Neuronal stem cell (in vitro differentiated cells): ENCODE results near the gene BANF2.

Experiments
- DNase-seq: peaks from one replicate; pipeline ENCODE4 v3.0.0-alpha.2; 2013; ENCODE audit warnings: low spot score
- H2AFZ ChIP-seq: one replicate; pipeline ENCODE4 v1.6.1; 2013; ENCODE audit warnings: mild to moderate bottlenecking, low read length, inconsistent platforms
- H2AK5ac ChIP-seq: 2 replicates; pipeline ENCODE4 v1.6.1; 2013; ENCODE audit warnings: low read depth, mild to moderate bottlenecking, inconsistent platforms, low read length, moderate library complexity, mixed read lengths
- H2BK120ac ChIP-seq: 2 replicates; pipeline ENCODE4 v1.6.1; 2013; ENCODE audit warnings: low read depth, mild to moderate bottlenecking, inconsistent platforms, low read length, moderate library complexity, mixed read lengths
- H2BK12ac ChIP-seq: one replicate; pipeline ENCODE4 v1.6.1; 2013; ENCODE audit warnings: low read length, inconsistent platforms
- H2BK15ac ChIP-seq: 2 replicates; pipeline ENCODE4 v1.6.1; 2013; ENCODE audit warnings: mild to moderate bottlenecking, low read length, inconsistent platforms, mixed read lengths
- H2BK5ac ChIP-seq: one replicate; pipeline ENCODE4 v1.6.1; 2013; ENCODE audit warnings: inconsistent platforms, mild to moderate bottlenecking, low read length, moderate library complexity
- H3K14ac ChIP-seq: one replicate; pipeline ENCODE4 v1.6.1; 2013; ENCODE audit warnings: low read length, inconsistent platforms
- H3K18ac ChIP-seq: 2 replicates; pipeline ENCODE4 v1.6.1; 2013; ENCODE audit warnings: low read length, inconsistent platforms
- H3K23ac ChIP-seq: 2 replicates; pipeline ENCODE4 v1.6.1; 2013; ENCODE audit warnings: low read depth, mild to moderate bottlenecking, mixed read lengths, low read length, inconsistent platforms; ENCODE audit not compliant: poor library complexity
- H3K27ac ChIP-seq: replicated peaks from 3 replicates; pipeline ENCODE4 v1.5.1; 2013; ENCODE audit warnings: low read length, inconsistent platforms
- H3K27me3 ChIP-seq, 3 experiments: 2 replicates each; pipeline ENCODE4 v1.6.1; 2013; ENCODE audit warnings: low read length in 3 of 3, mild to moderate bottlenecking in 2 of 3, inconsistent platforms in 1 of 3, low read depth in 1 of 3, mixed read lengths in 1 of 3, moderate library complexity in 1 of 3; ENCODE audit not compliant: control insufficient read depth in 3 of 3, insufficient read depth in 3 of 3
- H3K36me3 ChIP-seq, 2 donors: replicated peaks in 1 of 2; 2 replicates each; pipeline ENCODE4 v1.6.1; 2013; ENCODE audit warnings: low read length in 2 of 2; ENCODE audit not compliant: control insufficient read depth in 2 of 2, insufficient read depth in 2 of 2
- H3K4ac ChIP-seq: 2 replicates; pipeline ENCODE4 v1.6.1; 2013; ENCODE audit warnings: inconsistent platforms, mild to moderate bottlenecking, low read length, moderate library complexity
- H3K4me1 ChIP-seq, 2 donors: 1 replicate in 1 of 2; 2 replicates in 1 of 2; pipeline ENCODE4 v1.6.1; 2013; ENCODE audit warnings: low read length in 2 of 2, low read depth in 1 of 2; ENCODE audit not compliant: control insufficient read depth in 2 of 2, insufficient read depth in 1 of 2
- H3K4me2 ChIP-seq: one replicate; pipeline ENCODE4 v1.6.1; 2013; ENCODE audit warnings: mild to moderate bottlenecking, low read length, inconsistent platforms; ENCODE audit not compliant: insufficient read depth, poor library complexity, severe bottlenecking
- H3K4me3 ChIP-seq, 2 donors: 2 replicates each; pipeline ENCODE4 v1.5.1; 2013; ENCODE audit warnings: low read length in 2 of 2, mild to moderate bottlenecking in 2 of 2, inconsistent platforms in 1 of 2, moderate library complexity in 1 of 2
- H3K79me1 ChIP-seq: one replicate; pipeline ENCODE4 v1.6.1; 2013; ENCODE audit warnings: low read depth, mild to moderate bottlenecking, inconsistent platforms, low read length, moderate library complexity
- H3K9ac ChIP-seq: one replicate; pipeline ENCODE4 v1.6.1; 2013; ENCODE audit warnings: mild to moderate bottlenecking, low read depth, low read length, inconsistent platforms; ENCODE audit not compliant: poor library complexity
- H3K9me3 ChIP-seq, 2 donors: replicated peaks in 1 of 2; 2 replicates each; pipeline versions ENCODE3 to v1.6.1; 2013; ENCODE audit warnings: low read length in 2 of 2, mild to moderate bottlenecking in 2 of 2, inconsistent platforms in 1 of 2, low read depth in 1 of 2, mixed read lengths in 1 of 2, moderate library complexity in 1 of 2; ENCODE audit not compliant: control insufficient read depth in 2 of 2, insufficient read depth in 1 of 2
- H4K8ac ChIP-seq: one replicate; pipeline ENCODE4 v1.6.1; 2013; ENCODE audit warnings: low read depth, mild to moderate bottlenecking, inconsistent platforms, low read length, moderate library complexity
- H4K91ac ChIP-seq: one replicate; pipeline ENCODE4 v1.6.1; 2013; ENCODE audit warnings: low read length, low read depth, mild to moderate bottlenecking, inconsistent platforms; ENCODE audit not compliant: poor library complexity
- WGBS, 2 donors: extraction: QIAGEN DNeasy Blood & Tissue Kit; methylation state at CpG; one replicate each; pipeline ENCODE4 v1.1.7; 2013; ENCODE audit warnings: missing lambda C conversion rate in 2 of 2, mixed read lengths in 1 of 2; ENCODE audit not compliant: insufficient read length in 2 of 2, insufficient replicate concordance in 1 of 2; ENCODE audit errors: extremely low coverage in 2 of 2; 5-methylcytosine and 5-hydroxymethylcytosine counted together

BANF2 gene

DNA sequence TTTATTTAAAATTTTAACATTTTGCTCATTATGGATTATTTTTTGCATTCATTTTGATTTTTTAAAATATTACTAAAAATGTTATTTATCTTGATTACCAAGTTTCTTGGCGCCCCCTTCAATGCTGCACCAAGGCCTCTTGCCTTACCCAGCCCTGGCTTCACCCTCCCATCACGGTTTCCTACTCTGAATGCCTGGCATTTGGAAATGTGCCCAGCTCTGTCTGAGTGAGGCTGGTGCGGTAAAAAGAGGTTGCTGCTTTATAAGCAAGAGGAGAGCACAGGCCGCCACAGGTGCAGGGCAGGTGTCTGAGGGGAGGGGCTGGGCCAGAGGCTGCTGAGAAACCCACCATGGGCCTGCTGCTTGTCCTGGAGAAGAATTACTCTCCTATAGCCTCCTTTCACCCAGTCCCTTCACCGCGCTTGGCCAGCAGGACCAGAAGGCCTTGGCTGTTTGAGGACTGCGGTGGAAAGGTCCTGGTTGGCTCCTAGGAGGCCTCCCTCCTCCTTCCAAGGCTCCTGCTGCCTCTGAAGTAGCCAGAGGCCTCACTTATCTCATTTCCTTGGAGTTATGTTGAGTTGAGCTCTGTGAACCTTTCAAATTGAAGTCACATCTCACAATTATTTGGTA, 62.6 kb downstream of the BANF2 start:
- H3K36me3 ChIP-seq = no peaks in the 10 kb centered on the region
- H2BK120ac ChIP-seq = no peak overlapping the region
- no peak overlapping the region for H3K9ac ChIP-seq
- H3K4ac ChIP-seq = no peak overlapping the region
- H3K79me1 ChIP-seq = no peaks in the 10 kb centered on the region
- no peak overlapping the region for H3K14ac ChIP-seq
- no peak overlapping the region for H3K18ac ChIP-seq
- H3K4me3 ChIP-seq = peak overlapping the region in 1 of 2 donors; percentile 22
- H2BK15ac ChIP-seq = no peak overlapping the region
- no peak overlapping the region for H3K4me2 ChIP-seq
- no CpG with 5 or more reads among the region's 7 CpGs for WGBS, 2 donors
- no peak for DNase-seq
- no peak overlapping the region for H2BK5ac ChIP-seq
- H2AFZ ChIP-seq = no peak overlapping the region
- H4K91ac ChIP-seq = no peak overlapping the region
- no peak overlapping the region for H3K23ac ChIP-seq
- no peaks in the 10 kb centered on the region for H3K4me1 ChIP-seq
- H2AK5ac ChIP-seq = no peak overlapping the region
- H3K27me3 ChIP-seq = no peaks in the 10 kb centered on the region
- no peak overlapping the region for H4K8ac ChIP-seq
- H3K9me3 ChIP-seq = peaks cover 0 to 1% of the 10 kb centered on the region in 2 donors
- H3K27ac ChIP-seq = no peak overlapping the region
- no peak overlapping the region for H2BK12ac ChIP-seq

- H3K36me3 ChIP-seq = no peaks in the 10 kb centered on the region
- H3K14ac ChIP-seq = no peak overlapping the region
- no peak overlapping the region for H3K23ac ChIP-seq
- no peaks in the 10 kb centered on the region for H3K4me1 ChIP-seq
- H4K91ac ChIP-seq = no peak overlapping the region
- no peak overlapping the region for H2AK5ac ChIP-seq
- no peak overlapping the region for H3K18ac ChIP-seq
- H4K8ac ChIP-seq = no peak overlapping the region
- WGBS, 2 donors = no CpG with 5 or more reads among the region's 6 CpGs
- no peaks in the 10 kb centered on the region for H3K27me3 ChIP-seq
- H3K4ac ChIP-seq = no peak overlapping the region
- H2BK5ac ChIP-seq = no peak overlapping the region
- H2AFZ ChIP-seq = no peak overlapping the region
- H2BK12ac ChIP-seq = no peak overlapping the region
- no peak overlapping the region for H2BK120ac ChIP-seq
- no peak for DNase-seq
- no peaks in the 10 kb centered on the region for H3K79me1 ChIP-seq
- H2BK15ac ChIP-seq = no peak overlapping the region
- no peak overlapping the region for H3K9ac ChIP-seq
- H3K27ac ChIP-seq = no peak overlapping the region
- H3K4me2 ChIP-seq = no peak overlapping the region
- peaks cover 0 to 1% of the 10 kb centered on the region in 2 donors for H3K9me3 ChIP-seq
- no peak overlapping the region for H3K4me3 ChIP-seq
Measured at GRCh38 chr20:17762873-17763557, 63.2 kb downstream of the BANF2 start.

- Histone ChIP-seq H3K27me3 (no peaks in the 10 kb centered on the region), H3K9me3 (no peaks in the 10 kb centered on the region), H2BK120ac (peak overlapping the region; percentile 34), H2AK5ac (peak overlapping the region; percentile 44), H3K18ac (no peak overlapping the region), H3K27ac (no peak overlapping the region), H2AFZ (no peak overlapping the region), H2BK15ac (no peak overlapping the region), H3K4me2 (no peak overlapping the region), H3K4me1 (no peaks in the 10 kb centered on the region), H2BK5ac (no peak overlapping the region), H3K14ac (peak overlapping the region; percentile 84), H2BK12ac (peak overlapping the region; percentile 52), H3K23ac (peak overlapping the region; percentile 45), H3K79me1 (no peaks in the 10 kb centered on the region), H3K4ac (no peak overlapping the region), H3K9ac (no peak overlapping the region), H3K4me3 (no peak overlapping the region), H3K36me3 (no peaks in the 10 kb centered on the region), H4K8ac (no peak overlapping the region), H4K91ac (no peak overlapping the region)
- no CpG with 5 or more reads among the region's 4 CpGs for WGBS, 2 donors
- DNase-seq = no peak
Measured at GRCh38 chr20:17765017-17765416, 65.3 kb downstream of the BANF2 start.

- Histone ChIP-seq H2BK15ac (no peak overlapping the region), H3K4ac (no peak overlapping the region), H4K8ac (no peak overlapping the region), H3K36me3 (no peaks in the 10 kb centered on the region), H3K27ac (no peak overlapping the region), H4K91ac (no peak overlapping the region), H3K79me1 (no peaks in the 10 kb centered on the region), H3K18ac (no peak overlapping the region), H3K9me3 (no peaks in the 10 kb centered on the region), H2AK5ac (no peak overlapping the region), H2BK12ac (no peak overlapping the region), H3K14ac (no peak overlapping the region), H2BK120ac (no peak overlapping the region), H2BK5ac (no peak overlapping the region), H3K9ac (no peak overlapping the region), H3K27me3 (no peaks in the 10 kb centered on the region), H3K4me1 (no peaks in the 10 kb centered on the region), H3K4me3 (no peak overlapping the region), H3K23ac (no peak overlapping the region), H2AFZ (no peak overlapping the region), H3K4me2 (no peak overlapping the region)
- DNase-seq = no peak
- no CpG with 5 or more reads among the region's 7 CpGs for WGBS, 2 donors
Measured at GRCh38 chr20:17765584-17765983, 65.8 kb downstream of the BANF2 start.
